Natural killer cell (primary cell): ENCODE data around the gene SPAG16. TPM values are rescaled to one million over a fixed set of nuclear protein-coding genes. Genes with fewer than 3 reads are reported as not detected.
"Not testable (repeated sequence)": the region's sequence is repeated elsewhere in the genome, so short reads cannot be mapped to it uniquely, and the experiment has no call there.

Experiments used
- ATAC-seq, 3 donors: fragments of 150-1000 bp in 2 of 3; fragments of 200-7000 bp in 1 of 3; cut with Tn5 transposase; 1 replicate in 1 of 3; 2 replicates in 2 of 3; pipeline ENCODE4 v1.10.0; 2021; ENCODE audit warnings: mild to moderate bottlenecking in 2 of 3, moderate library complexity in 2 of 3
- DNase-seq, 2 donors: peaks; one replicate each; pipeline versions ENCODE4 v3.0.0 to v3.0.0-alpha.2; 2013 to 2021; ENCODE audit warnings: mixed read lengths in 1 of 2
- H3K27ac ChIP-seq: one replicate; pipeline ENCODE4 v1.5.1; 2013; ENCODE audit warnings: mild to moderate bottlenecking, low read length
- H3K27me3 ChIP-seq: one replicate; pipeline ENCODE4 v1.6.1; 2013; ENCODE audit warnings: low read length; ENCODE audit not compliant: control insufficient read depth, insufficient read depth
- H3K36me3 ChIP-seq: one replicate; pipeline ENCODE4 v1.6.1; 2013; ENCODE audit warnings: low read length; ENCODE audit not compliant: control insufficient read depth, insufficient read depth
- H3K4me1 ChIP-seq: one replicate; pipeline ENCODE4 v1.6.1; 2013; ENCODE audit warnings: low read length; ENCODE audit not compliant: control insufficient read depth, insufficient read depth
- H3K4me3 ChIP-seq: one replicate; pipeline ENCODE4 v1.5.1; 2013; ENCODE audit warnings: low read length
- H3K9me3 ChIP-seq: one replicate; pipeline ENCODE4 v1.6.1; 2013; ENCODE audit warnings: low read length; ENCODE audit not compliant: control insufficient read depth, insufficient read depth
- H3K27ac Mint-ChIP-seq, 2 donors: one replicate each; pipeline ENCODE4 v1.8.0; 2022; ENCODE audit warnings: mild to moderate bottlenecking in 2 of 2, mixed read lengths in 2 of 2, moderate library complexity in 1 of 2
- H3K27me3 Mint-ChIP-seq, 2 donors: one replicate each; pipeline ENCODE4 v1.8.0; 2022; ENCODE audit warnings: low read depth in 2 of 2, mixed read lengths in 2 of 2
- H3K36me3 Mint-ChIP-seq: one replicate; pipeline ENCODE4 v1.8.0; 2022; ENCODE audit warnings: mixed read lengths
- H3K4me1 Mint-ChIP-seq, 2 donors: one replicate each; pipeline ENCODE4 v1.8.0; 2022; ENCODE audit warnings: mixed read lengths in 2 of 2
- H3K4me3 Mint-ChIP-seq: one replicate; pipeline ENCODE4 v1.8.0; 2022; ENCODE audit warnings: mild to moderate bottlenecking, moderate library complexity, mixed read lengths
- H3K9me3 Mint-ChIP-seq, 2 donors: one replicate each; pipeline ENCODE4 v1.8.0; 2022; ENCODE audit warnings: mixed read lengths in 2 of 2
- CTCF ChIP-seq: fragments of 200-600 bp; IDR thresholded peaks from one replicate; pipeline ENCODE4 v1.8.0; 2022; ENCODE audit warnings: antibody characterized with exemption
- WGBS: methylation state at CpG from one replicate; pipeline ENCODE4 v1.1.7; 2013; ENCODE audit warnings: missing lambda C conversion rate; ENCODE audit not compliant: insufficient coverage; 5-methylcytosine and 5-hydroxymethylcytosine counted together
- intact Hi-C: fragments of 100-400 bp; cut with micrococcal nuclease; formaldehyde crosslinking; loops from one replicate; pipeline ENCODE4 v1.14.2; 2022
- total RNA-seq, 4 donors: library from RNA; stranded (reverse); fragments of 120-200 nt in 1 of 4; gene quantifications; one replicate each; pipeline versions ENCODE4 v1.2.3 to v1.2.4, GENCODE V29; 2013 to 2022

Gene SPAG16
- total RNA-seq, 3 donors from 2014 or later (not counting 1 experiment from before 2014, with no cell fraction given): 3.5 to 5.8 (median 4.0) TPM

GRCh38 chr2:213274143-213274542 is 10.1 kb upstream of the SPAG16 start:
- H3K27me3 Mint-ChIP-seq: peaks cover 10 to 20% of the 10 kb centered on the region in 2 donors
- H3K4me3 ChIP-seq: no peak overlapping the region
- WGBS: no CpG with 5 or more reads among the region's 1 CpG

GRCh38 chr2:213275265-213275664 is 9.0 kb upstream of the SPAG16 start:
- H3K9me3 Mint-ChIP-seq: no peaks in the 10 kb centered on the region
- no peaks in the 10 kb centered on the region for H3K36me3 ChIP-seq
- H3K27ac Mint-ChIP-seq: no peak overlapping the region
- H3K4me1 ChIP-seq: no peaks in the 10 kb centered on the region
- no peak for DNase-seq
- peaks cover 3% of the 10 kb centered on the region for H3K9me3 ChIP-seq
- H3K27me3 ChIP-seq: no peaks in the 10 kb centered on the region
- H3K4me1 Mint-ChIP-seq: no peaks in the 10 kb centered on the region
- H3K27ac ChIP-seq: no peak overlapping the region
- ATAC-seq: no peak
- H3K4me3 ChIP-seq: no peak overlapping the region
- 89% methylated on average over 1 of the region's 1 CpG for WGBS
- H3K4me3 Mint-ChIP-seq: no peak overlapping the region
- H3K36me3 Mint-ChIP-seq: peaks cover 9% of the 10 kb centered on the region
- intact Hi-C loops: no loop called here
- peaks cover 9 to 26% of the 10 kb centered on the region in 2 donors for H3K27me3 Mint-ChIP-seq
- no peak for TF ChIP-seq CTCF

More at GRCh38 chr2:213274143-213274542, 10.1 kb upstream of the SPAG16 start:
- peaks cover 9% of the 10 kb centered on the region for H3K36me3 Mint-ChIP-seq
- no peak for TF ChIP-seq CTCF
- H3K9me3 Mint-ChIP-seq: no peaks in the 10 kb centered on the region
- no peak overlapping the region for H3K27ac Mint-ChIP-seq
- Histone ChIP-seq H3K27ac (no peak overlapping the region), H3K4me1 (no peaks in the 10 kb centered on the region), H3K27me3 (no peaks in the 10 kb centered on the region), H3K9me3 (peaks cover 3% of the 10 kb centered on the region), H3K36me3 (no peaks in the 10 kb centered on the region)
- no peaks in the 10 kb centered on the region for H3K4me1 Mint-ChIP-seq
- ATAC-seq (no peak), DNase-seq (no peak)
- intact Hi-C loops: no loop called here
- no peak overlapping the region for H3K4me3 Mint-ChIP-seq

GRCh38 chr2:213277134-213277533 is 7.1 kb upstream of the SPAG16 start:
- intact Hi-C loops, H3K4me1 ChIP-seq, H3K9me3 Mint-ChIP-seq, H3K27ac ChIP-seq, H3K4me3 Mint-ChIP-seq, H3K4me3 ChIP-seq, H3K4me1 Mint-ChIP-seq, H3K36me3 Mint-ChIP-seq, H3K36me3 ChIP-seq, H3K27ac Mint-ChIP-seq, H3K9me3 ChIP-seq, ATAC-seq, DNase-seq, H3K27me3 ChIP-seq: not testable (repeated sequence)
- WGBS: 80% methylated on average over 2 of the region's 2 CpGs
- peaks cover 6 to 22% of the 10 kb centered on the region in 2 donors for H3K27me3 Mint-ChIP-seq

GRCh38 chr2:213279116-213279620 is 5.1 kb upstream of the SPAG16 start:
- ATAC-seq: no peak
- no peak overlapping the region for H3K4me3 Mint-ChIP-seq
- peaks cover 9% of the 10 kb centered on the region for H3K36me3 Mint-ChIP-seq
- H3K9me3 Mint-ChIP-seq: no peaks in the 10 kb centered on the region
- H3K36me3 ChIP-seq: no peaks in the 10 kb centered on the region
- intact Hi-C loops: no loop called here
- no peak overlapping the region for H3K4me3 ChIP-seq
- peaks cover 6 to 22% of the 10 kb centered on the region in 2 donors for H3K27me3 Mint-ChIP-seq
- peaks cover 3% of the 10 kb centered on the region for H3K9me3 ChIP-seq
- TF ChIP-seq CTCF: no peak
- H3K4me1 Mint-ChIP-seq: peaks cover 12 to 13% of the 10 kb centered on the region in 2 donors
- no peaks in the 10 kb centered on the region for H3K4me1 ChIP-seq
- no peak overlapping the region for H3K27ac Mint-ChIP-seq
- DNase-seq: no peak
- H3K27me3 ChIP-seq: no peaks in the 10 kb centered on the region
- H3K27ac ChIP-seq: no peak overlapping the region
- no CpG with 5 or more reads among the region's 1 CpG for WGBS
